Stimulated activated effector memory CD8-positive, alpha-beta T cell treated with anti-CD3 and anti-CD28 coated beads, Interleukin-12 subunit alpha, Interleukin-12 subunit beta, amount 100 ng/mL, for 72 hours (primary cell): ENCODE results near the gene SAA4.
"Not testable (repeated sequence)": the region's sequence is repeated elsewhere in the genome, so short reads cannot be mapped to it uniquely, and the experiment has no call there.

Experiments
- ATAC-seq: fragments of 150-1000 bp; cut with Tn5 transposase; 2 replicates; pipeline ENCODE4 v1.10.0; 2021
- DNase-seq, 2 donors: peaks; one replicate each; pipeline ENCODE4 v3.0.0; 2021 to 2022; ENCODE audit warnings: low spot score in 2 of 2
- H3K27ac Mint-ChIP-seq: one replicate; pipeline ENCODE4 v1.8.0; 2022; ENCODE audit warnings: mild to moderate bottlenecking, mixed read lengths
- H3K36me3 Mint-ChIP-seq: one replicate; pipeline ENCODE4 v1.8.0; 2022; ENCODE audit warnings: mild to moderate bottlenecking, mixed read lengths
- H3K4me1 Mint-ChIP-seq: one replicate; pipeline ENCODE4 v1.8.0; 2022; ENCODE audit warnings: mixed read lengths
- H3K4me3 Mint-ChIP-seq: one replicate; pipeline ENCODE4 v1.8.0; 2022; ENCODE audit warnings: mild to moderate bottlenecking, mixed read lengths
- H3K9me3 Mint-ChIP-seq: one replicate; pipeline ENCODE4 v1.8.0; 2022; ENCODE audit warnings: mixed read lengths

Gene SAA4

DNA sequence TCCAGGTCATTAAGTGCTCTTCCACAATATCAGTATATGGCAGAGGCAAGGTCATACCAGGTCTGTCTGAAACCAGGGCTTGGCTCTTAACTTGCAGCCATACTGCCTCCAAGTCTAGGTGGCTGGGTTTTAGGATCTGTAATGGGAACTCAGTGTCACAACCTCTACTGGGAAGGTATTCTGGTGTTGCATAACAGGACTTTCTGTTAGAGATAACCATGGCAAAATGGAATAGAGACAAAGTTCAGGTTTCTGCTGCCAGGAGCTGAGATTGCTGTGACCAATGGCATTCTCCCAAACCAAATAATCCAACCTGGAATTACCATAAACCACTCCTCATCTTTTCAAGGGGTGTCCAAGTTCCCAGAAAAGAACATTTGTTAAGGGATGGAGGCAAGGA is 22.7 kb upstream of the SAA4 start:
- Mint-ChIP-seq H3K36me3 (no peaks in the 10 kb centered on the region), H3K4me1 (peaks cover 7% of the 10 kb centered on the region), H3K9me3 (no peaks in the 10 kb centered on the region), H3K4me3 (no peak overlapping the region), H3K27ac (no peak overlapping the region)
- ATAC-seq = no peak
- DNase-seq = peak in 1 of 2 donors; percentile 10

DNA sequence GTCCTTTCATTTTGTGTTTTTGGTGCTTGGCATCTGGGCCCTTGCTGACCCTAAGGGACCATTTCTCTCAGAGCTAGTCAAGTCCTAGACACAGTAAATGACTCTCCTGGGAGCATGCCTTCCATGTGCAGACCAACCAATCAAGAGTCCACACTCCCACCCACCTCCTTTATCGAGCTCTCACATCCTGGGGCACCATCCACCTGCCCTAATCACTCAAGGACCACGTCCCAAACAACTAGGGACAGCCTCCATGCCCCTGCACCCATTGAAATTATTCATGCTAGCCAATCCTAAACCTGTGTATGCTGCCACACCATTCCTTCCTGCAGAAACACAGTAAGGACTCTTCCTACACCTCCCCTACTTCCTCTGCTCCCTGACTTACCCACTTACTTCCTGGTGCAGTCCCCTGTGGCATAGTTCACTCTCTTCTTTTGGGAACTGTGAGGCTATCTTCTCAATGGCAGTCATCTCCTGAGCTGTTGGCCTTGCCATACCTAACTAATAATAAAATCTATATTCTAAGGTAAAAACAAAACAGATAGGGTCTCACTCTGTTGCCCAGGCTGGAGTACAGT is 18.3 kb upstream of the SAA4 start:
- no peaks in the 10 kb centered on the region for H3K36me3 Mint-ChIP-seq
- H3K27ac Mint-ChIP-seq = no peak overlapping the region
- ATAC-seq (no peak), DNase-seq (peak in 1 of 2 donors; percentile 36)
- no peaks in the 10 kb centered on the region for H3K4me1 Mint-ChIP-seq
- H3K4me3 Mint-ChIP-seq = no peak overlapping the region
- H3K9me3 Mint-ChIP-seq = no peaks in the 10 kb centered on the region

DNA sequence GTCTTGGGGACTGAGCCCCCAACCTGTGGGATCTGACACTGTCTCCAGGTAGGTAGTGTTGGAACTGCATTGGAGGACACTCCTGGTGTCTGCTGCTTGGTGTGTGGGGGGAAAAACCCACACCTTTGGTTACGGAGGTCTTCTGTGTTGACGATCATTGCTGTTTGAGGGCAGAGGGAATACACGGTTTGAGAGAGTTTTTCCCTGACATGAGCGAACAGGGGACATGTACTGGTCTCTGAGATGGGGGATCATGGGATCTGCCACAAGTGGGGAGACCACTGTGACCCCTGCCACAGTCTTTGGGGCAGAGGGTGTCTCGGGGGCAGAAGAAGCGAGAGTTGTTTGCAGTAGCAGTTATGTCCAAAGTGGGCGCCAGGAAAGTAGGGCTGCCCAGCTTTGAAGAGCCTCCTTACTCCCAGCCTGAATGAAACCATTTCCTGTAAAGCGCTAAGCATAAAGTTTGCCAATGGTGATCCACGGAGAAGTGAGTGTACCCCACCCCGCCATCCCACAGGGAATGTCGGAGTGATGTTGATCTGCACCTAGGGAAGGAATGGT is 17.3 kb upstream of the SAA4 start:
- Mint-ChIP-seq H3K4me3 (no peak overlapping the region), H3K9me3 (no peaks in the 10 kb centered on the region), H3K27ac (no peak overlapping the region), H3K4me1 (no peaks in the 10 kb centered on the region), H3K36me3 (no peaks in the 10 kb centered on the region)
- ATAC-seq (no peak), DNase-seq (peak in 1 of 2 donors; percentile 46)

DNA sequence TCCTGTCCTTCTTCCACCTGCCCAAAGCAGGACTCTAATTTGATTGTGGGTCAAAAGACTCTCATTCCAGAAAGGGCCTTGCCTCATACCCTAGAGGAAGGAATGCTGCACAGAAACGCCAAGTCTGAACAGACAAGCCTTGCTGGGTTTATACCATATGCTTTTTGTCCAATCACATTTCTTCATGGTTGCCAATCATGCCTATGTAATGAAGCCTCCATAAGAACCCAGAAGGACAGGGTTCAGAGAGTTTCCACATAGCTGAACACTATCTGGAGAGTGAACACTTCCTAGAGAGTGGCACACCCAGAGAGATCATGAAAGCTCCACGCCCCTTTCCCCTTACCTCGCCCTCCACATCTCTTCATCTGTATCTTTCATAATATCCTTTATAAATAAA is 16.6 kb upstream of the SAA4 start:
- Mint-ChIP-seq H3K36me3 (no peaks in the 10 kb centered on the region), H3K27ac (no peak overlapping the region), H3K4me3 (no peak overlapping the region), H3K4me1 (no peaks in the 10 kb centered on the region), H3K9me3 (no peaks in the 10 kb centered on the region)
- ATAC-seq = no peak
- no peak for DNase-seq

DNA sequence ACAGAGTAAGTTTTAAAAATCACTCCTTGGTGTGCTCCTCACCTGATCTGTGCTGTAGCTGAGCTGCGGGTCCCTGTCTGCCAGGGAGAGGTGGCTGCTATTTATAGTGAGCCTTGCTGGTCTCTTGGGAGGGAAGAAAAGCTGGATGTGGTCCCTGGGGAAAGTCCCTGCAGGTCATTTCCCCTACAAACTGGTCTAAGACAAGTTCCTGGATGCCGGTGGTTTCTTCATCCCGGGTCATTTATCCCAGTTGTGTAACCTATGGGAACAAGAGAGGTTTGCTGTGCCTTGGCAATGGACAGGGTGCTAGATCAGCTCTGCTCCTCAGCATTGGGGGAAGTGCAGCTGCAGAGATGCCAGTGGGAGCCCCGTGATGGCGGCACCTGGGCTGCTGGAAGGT is 12.0 kb upstream of the SAA4 start, which contains the start of gene SAA2:
SAA2 (minus strand) TSS at position 108 of the 400 bp plus-strand sequence. CDS start 657 bp downstream, outside the sequence.
- no peaks in the 10 kb centered on the region for H3K9me3 Mint-ChIP-seq
- peaks cover 6% of the 10 kb centered on the region for H3K36me3 Mint-ChIP-seq
- H3K4me1 Mint-ChIP-seq = peaks cover 19% of the 10 kb centered on the region
- H3K4me3 Mint-ChIP-seq = no peak within 1 kb of the TSS
- DNase-seq = peak in 1 of 2 donors; percentile 37
- peak within 1 kb of the TSS; percentile 67 for H3K27ac Mint-ChIP-seq
- ATAC-seq = no peak

DNA sequence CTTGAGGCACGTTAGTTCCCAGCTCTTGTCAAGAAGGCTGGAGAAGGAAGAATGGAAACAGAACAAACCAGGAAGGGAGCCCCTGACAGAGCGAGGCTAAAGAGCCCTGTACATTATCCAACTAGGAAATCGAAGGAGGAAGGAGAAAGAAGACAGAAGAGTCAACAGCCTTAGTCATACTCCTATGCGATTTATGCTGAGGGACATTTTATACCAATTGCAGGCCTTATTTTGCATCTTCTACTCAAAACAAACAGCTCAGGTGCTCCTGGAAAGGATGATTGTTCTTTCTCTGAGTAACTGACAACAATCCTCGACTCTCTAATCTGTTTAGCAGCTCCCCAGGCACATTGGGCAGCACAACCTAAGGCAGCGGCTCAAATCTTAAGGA is 10.6 kb upstream of the SAA4 start:
- H3K27ac Mint-ChIP-seq = peak overlapping the region; percentile 83
- H3K9me3 Mint-ChIP-seq, H3K36me3 Mint-ChIP-seq: not testable (repeated sequence)
- peak overlapping the region; percentile 77 for H3K4me3 Mint-ChIP-seq
- peak in 1 of 2 donors; percentile 0 for DNase-seq
- peak; percentile 54 for ATAC-seq
- H3K4me1 Mint-ChIP-seq = peaks cover 19% of the 10 kb centered on the region

DNA sequence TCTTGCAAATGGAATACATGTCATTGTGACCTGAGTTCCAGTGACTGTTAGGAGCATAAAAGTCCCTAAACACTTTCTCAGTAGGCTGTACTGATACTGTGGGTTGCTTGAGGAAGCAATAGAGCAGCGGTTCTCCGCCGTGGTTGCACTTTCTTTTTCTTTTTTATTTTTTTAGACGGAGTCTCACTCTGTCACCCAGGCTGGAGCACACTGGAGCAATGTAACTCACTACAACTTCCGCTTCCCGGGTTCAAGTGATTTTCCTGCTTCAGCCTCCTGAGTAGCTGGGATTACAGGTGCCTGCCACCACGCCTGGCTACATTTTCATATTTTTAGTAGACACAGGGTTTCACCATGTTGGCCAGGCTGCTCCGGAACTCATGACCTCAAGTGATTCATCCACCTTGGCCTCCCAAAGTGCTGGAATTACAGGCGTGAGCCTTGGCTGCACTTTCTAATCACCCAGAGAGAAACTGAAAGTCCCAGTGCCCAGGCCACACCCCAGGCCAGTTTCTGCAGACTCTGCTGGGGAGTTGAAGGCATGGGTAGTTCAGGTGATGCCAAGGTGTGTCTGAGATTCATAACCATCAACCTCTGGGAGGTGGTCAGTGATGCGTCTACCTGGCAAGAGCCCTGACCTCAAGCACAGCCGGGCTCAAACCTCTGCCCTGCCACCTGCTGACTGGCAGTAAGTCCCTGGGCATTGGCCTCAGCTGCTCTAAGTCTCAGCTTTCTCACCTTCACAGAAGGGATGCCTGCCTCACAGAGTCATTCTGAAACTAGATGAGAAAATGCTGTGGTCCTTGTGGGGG is 10.0 kb upstream of the SAA4 start:
- Mint-ChIP-seq H3K27ac (peak overlapping the region; percentile 83), H3K4me3 (peak overlapping the region; percentile 77), H3K4me1 (peaks cover 19% of the 10 kb centered on the region)
- H3K9me3 Mint-ChIP-seq, H3K36me3 Mint-ChIP-seq: not testable (repeated sequence)
- DNase-seq (peak; percentile 11 to 65), ATAC-seq (peak; percentile 85)

DNA sequence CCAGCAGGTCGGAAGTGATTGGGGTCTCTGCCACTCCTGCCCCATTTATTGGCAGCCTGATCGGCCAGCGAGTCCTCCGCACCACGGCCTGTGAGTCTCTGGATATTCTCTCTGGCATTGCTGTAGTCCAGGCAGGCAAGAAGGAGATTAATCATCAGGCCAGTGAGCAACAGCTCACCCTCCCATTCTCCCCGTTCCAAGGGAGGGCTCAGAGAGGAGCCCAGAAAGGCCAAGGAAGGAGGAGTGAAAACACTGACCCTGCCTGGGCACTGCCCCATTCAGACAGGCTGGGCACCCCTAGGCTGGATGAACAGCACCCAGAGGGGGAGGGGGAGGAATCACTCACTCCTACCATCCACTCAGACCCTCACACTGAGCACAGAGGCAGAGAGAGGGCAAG is 8.8 kb upstream of the SAA4 start:
- peak in 1 of 2 donors; percentile 49 for DNase-seq
- no peak overlapping the region for H3K4me3 Mint-ChIP-seq
- no peaks in the 10 kb centered on the region for H3K9me3 Mint-ChIP-seq
- no peak overlapping the region for H3K27ac Mint-ChIP-seq
- H3K4me1 Mint-ChIP-seq = peaks cover 19% of the 10 kb centered on the region
- ATAC-seq = no peak
- H3K36me3 Mint-ChIP-seq = peaks cover 6% of the 10 kb centered on the region

DNA sequence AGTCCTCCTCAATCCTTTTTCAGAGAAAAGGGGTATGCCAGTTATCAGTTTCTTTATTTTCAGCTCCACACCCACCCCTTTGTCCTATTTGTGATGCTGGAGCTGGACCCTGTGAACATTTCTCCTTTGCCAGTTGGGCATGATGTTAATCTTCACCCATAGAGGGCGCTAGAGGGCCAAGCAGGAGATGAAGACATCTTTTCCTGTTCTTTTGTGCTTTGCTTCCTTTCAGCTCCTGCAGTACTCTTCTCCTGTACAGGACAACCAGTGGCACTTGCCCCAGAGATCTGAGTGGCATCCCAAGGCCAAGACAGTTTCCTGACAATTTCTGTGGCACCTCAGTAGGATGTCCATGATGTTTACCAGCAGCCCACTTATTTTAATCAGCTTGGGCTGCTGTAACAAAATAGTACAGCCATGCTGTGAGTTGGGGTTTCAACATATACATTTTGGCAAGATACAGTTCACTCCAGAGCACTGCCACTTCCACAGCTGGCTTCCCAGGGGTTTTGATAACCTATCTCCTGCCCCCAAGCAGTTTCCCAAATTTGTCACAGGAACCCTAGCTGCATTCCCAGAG is 7.3 kb upstream of the SAA4 start:
- H3K4me3 Mint-ChIP-seq = no peak overlapping the region
- peak; percentile 19 for ATAC-seq

DNA sequence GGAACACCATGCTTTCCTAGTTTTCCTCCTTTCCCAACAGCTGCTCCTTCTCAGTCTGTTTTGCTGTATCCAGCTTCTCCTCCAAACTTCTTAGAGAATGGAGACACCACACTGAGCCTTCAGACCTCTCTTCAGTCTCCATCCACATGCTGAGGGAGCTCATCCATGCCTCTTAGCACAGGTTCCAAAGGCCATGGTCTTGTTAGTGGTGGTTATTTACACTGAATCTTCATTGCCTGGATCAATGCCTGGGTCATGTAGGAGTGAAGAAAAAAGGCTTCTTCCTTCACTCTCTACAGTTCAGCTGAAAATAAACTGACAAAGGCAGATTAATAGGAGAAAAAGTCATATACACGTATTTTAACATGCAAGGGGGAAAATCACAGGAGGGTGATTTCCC is 3.1 kb upstream of the SAA4 start:
- DNase-seq = no peak
- ATAC-seq = no peak
- Mint-ChIP-seq H3K9me3 (no peaks in the 10 kb centered on the region), H3K4me1 (peaks cover 5% of the 10 kb centered on the region), H3K27ac (no peak overlapping the region), H3K4me3 (no peak overlapping the region), H3K36me3 (no peaks in the 10 kb centered on the region)

More for the DNA sequence above, 7.3 kb upstream of the SAA4 start:
- Mint-ChIP-seq H3K4me1 (peaks cover 19% of the 10 kb centered on the region), H3K36me3 (peaks cover 6% of the 10 kb centered on the region), H3K9me3 (no peaks in the 10 kb centered on the region), H3K27ac (no peak overlapping the region)
- peak; percentile 50 to 80 for DNase-seq

DNA sequence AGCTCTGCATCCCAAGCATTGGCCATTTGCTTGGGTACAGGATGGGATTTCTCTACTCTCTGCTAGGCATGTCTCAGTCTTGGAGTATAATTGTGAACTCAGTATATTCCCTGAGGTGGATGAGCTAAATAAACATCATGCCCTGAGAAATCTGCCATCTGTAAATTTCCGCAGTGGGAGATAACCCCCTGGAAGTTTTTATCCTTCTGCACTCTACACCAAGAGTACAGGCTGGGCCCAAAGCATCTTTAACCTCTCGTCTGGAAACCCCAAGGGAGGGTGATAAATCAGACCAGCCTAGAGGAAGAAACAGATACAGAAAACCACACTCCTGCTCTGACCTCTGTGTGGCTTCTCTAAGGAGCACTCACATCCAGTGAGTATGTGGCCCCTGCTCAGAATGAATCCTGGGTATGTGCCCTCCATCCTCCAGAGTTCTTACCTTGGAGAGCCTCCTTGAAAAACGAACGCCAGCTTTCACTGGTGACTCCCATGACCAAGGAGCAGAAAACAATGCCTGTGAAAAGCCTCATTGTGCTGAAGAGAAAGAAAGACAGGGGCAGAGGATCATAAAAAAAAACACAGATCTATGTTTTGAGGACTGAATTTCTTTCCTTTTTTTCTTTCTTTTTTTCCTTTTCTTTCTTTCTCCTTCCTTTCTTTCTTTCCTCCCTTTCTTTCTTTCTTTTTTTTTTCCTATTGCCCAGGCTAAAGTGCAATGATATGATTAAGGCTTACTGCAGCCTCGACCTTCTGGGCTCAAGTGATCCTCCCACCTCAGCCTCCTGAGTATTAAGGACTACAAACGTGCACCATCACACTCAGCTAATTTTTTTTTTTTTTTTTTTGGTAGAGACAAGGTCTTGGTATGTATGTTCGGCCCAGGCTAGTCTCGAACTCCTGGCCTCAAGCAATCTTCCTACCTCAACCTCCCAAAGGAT is 938 bp downstream of the SAA4 start:
- Mint-ChIP-seq H3K36me3 (no peaks in the 10 kb centered on the region), H3K27ac (no peak overlapping the region), H3K4me1 (no peaks in the 10 kb centered on the region), H3K9me3 (no peaks in the 10 kb centered on the region), H3K4me3 (no peak overlapping the region)
- ATAC-seq (no peak), DNase-seq (no peak)

DNA sequence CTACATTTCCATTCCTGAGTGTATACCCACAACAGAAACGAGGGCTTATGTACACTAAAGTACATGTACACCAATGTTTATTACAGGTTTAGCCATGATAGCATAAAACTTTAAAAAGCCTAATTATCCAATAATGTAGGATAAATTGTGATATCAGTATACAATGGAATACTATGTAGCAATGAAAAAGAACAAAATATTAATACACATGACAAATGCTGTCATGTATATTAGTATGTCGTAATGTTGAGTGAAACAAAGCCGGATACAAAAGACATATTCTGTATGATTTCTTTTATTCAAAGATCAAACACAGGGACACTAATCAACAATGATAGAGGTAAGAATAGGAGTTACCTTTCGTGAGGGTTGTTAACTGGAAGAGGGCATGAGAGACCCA is 2.7 kb downstream of the SAA4 start:
- no peaks in the 10 kb centered on the region for H3K9me3 Mint-ChIP-seq
- ATAC-seq = no peak
- H3K27ac Mint-ChIP-seq = no peak overlapping the region
- H3K36me3 Mint-ChIP-seq = no peaks in the 10 kb centered on the region
- no peak for DNase-seq
- H3K4me3 Mint-ChIP-seq = no peak overlapping the region
- H3K4me1 Mint-ChIP-seq = no peaks in the 10 kb centered on the region

DNA sequence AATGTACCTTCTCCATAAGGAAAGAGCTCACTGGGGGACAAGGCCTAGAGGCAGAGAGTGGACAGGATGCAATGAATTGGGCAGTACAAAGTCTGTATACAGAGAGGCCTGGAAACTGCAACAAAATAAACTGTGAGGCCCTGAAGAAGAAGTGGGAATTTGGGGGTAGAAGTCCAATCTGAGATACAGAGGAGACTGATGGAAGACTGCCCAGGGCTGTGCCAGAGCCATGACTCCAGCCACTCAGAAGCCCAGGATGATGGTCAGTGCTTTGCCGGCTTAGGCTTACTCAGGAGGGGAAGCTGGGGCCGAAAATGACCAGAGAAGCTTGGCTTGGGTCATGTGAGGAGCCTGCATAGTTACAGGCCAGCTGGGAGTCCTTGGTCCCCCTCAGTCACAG is 5.7 kb downstream of the SAA4 start:
- H3K4me1 Mint-ChIP-seq = no peaks in the 10 kb centered on the region
- no peaks in the 10 kb centered on the region for H3K9me3 Mint-ChIP-seq
- no peak for DNase-seq
- no peak overlapping the region for H3K27ac Mint-ChIP-seq
- H3K36me3 Mint-ChIP-seq = no peaks in the 10 kb centered on the region
- ATAC-seq = no peak
- H3K4me3 Mint-ChIP-seq = no peak overlapping the region

DNA sequence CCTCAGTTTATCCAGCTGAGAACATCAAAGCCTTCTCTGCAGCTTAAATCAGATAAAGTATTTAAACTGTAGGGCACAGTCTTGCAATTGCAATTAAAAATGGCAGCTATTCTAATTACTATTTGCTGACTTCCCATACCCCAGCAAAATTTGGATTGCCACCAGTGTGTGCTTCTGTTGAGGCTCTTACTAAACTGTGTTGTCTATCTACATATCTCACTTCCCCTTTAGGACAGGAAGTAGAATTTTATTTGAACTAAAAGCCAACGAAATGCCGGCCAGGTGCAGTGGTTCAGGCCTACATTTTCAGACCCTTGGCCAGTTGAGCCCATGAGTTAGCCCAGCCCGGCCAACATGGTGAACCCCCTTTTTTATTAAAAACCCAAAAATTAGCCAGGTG is 7.1 kb downstream of the SAA4 start:
- DNase-seq = no peak
- no peaks in the 10 kb centered on the region for H3K36me3 Mint-ChIP-seq
- H3K9me3 Mint-ChIP-seq = no peaks in the 10 kb centered on the region
- no peak overlapping the region for H3K27ac Mint-ChIP-seq
- no peak for ATAC-seq
- no peaks in the 10 kb centered on the region for H3K4me1 Mint-ChIP-seq
- H3K4me3 Mint-ChIP-seq = no peak overlapping the region

DNA sequence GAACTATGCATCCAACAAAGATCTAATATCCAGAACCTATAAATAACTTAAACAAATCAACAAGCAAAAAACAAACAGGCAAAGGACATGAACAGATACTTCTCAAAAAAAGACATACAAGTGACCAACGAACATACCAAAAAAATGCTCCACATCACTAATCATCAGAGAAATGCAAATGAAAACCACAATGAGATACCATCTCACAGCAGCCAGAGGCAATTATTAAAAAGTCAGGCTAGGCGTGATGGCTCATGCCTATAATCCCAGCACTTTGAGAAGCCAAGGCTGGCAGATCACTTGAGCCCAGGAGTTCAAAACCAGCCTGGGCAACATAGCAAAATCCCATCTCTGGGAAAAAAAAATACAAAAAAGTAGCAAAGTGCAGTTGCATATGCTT is 10.7 kb downstream of the SAA4 start:
- no peaks in the 10 kb centered on the region for H3K4me1 Mint-ChIP-seq
- H3K9me3 Mint-ChIP-seq = no peaks in the 10 kb centered on the region
- no peaks in the 10 kb centered on the region for H3K36me3 Mint-ChIP-seq
- DNase-seq (no peak), ATAC-seq (no peak)
- H3K4me3 Mint-ChIP-seq = no peak overlapping the region
- no peak overlapping the region for H3K27ac Mint-ChIP-seq
